Tibial nerve (tissue), 4 donors: ENCODE data around the gene PIGB.

Experiments used
- EP300 ChIP-seq, 2 donors: sonication (generic); formaldehyde crosslinking; IDR thresholded peaks; one replicate each; pipeline ENCODE4 v1.6.1; 2017; ENCODE audit warnings: antibody characterized with exemption in 2 of 2, mild to moderate bottlenecking in 1 of 2
- POLR2A ChIP-seq, 2 donors: fragments of 450-650 bp; IDR thresholded peaks; one replicate each; pipeline ENCODE4 v1.6.1; 2017; ENCODE audit warnings: antibody characterized with exemption in 2 of 2, mild to moderate bottlenecking in 2 of 2, moderate library complexity in 2 of 2
- TF ChIP-seq, protein P1 (sequence below), 5 experiments: fragments of 200-600 bp in 3 of 5; fragments of 450-650 bp in 2 of 5; sonication (generic) in 3 of 5; IDR thresholded peaks; one replicate each; pipeline ENCODE4 v1.5.1; 2016 to 2019; ENCODE audit warnings: antibody characterized with exemption in 5 of 5, mild to moderate bottlenecking in 3 of 5, moderate library complexity in 2 of 5

DNA sequence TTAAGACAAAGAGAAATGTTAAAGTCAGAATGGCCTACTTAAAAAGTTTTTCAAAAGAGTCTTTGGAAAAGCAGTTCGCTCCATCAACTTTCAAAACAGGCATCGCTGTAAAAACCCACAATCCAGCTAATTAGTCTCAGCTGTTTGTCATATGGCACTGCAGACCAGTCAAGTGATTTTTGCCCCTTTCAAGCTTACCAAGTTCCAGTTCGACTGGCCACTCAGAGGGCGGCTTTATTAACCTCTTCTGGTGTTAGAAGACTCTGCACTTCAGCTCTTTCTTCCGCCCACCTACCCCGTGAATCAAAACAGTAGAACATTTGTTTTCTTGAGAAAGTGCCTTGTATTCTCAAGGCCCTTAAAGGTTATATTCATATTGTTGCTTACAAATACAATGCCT is 48.7 kb upstream of the PIGB start:
- TF ChIP-seq, protein P1, sequence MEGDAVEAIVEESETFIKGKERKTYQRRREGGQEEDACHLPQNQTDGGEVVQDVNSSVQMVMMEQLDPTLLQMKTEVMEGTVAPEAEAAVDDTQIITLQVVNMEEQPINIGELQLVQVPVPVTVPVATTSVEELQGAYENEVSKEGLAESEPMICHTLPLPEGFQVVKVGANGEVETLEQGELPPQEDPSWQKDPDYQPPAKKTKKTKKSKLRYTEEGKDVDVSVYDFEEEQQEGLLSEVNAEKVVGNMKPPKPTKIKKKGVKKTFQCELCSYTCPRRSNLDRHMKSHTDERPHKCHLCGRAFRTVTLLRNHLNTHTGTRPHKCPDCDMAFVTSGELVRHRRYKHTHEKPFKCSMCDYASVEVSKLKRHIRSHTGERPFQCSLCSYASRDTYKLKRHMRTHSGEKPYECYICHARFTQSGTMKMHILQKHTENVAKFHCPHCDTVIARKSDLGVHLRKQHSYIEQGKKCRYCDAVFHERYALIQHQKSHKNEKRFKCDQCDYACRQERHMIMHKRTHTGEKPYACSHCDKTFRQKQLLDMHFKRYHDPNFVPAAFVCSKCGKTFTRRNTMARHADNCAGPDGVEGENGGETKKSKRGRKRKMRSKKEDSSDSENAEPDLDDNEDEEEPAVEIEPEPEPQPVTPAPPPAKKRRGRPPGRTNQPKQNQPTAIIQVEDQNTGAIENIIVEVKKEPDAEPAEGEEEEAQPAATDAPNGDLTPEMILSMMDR (IDR thresholded peaks at IDR 0.05) = no peak
- no peak for TF ChIP-seq POLR2A (IDR thresholded peaks at IDR 0.05)
- TF ChIP-seq EP300 (IDR thresholded peaks at IDR 0.05) = no peak
